K562 (cell line): ENCODE measurements around the gene COL1A2. TPM values are rescaled to one million over a fixed set of nuclear protein-coding genes. Genes with fewer than 3 reads are reported as not detected.

Source experiments
- ATAC-seq: fragments of 200-7000 bp; cut with Tn5 transposase; 3 replicates; pipeline ENCODE4 v1.9.1; 2020; ENCODE audit warnings: moderate library complexity
- BruUV-seq: library from RNA; stranded (reverse); fragments of 400-500 nt; replicated peaks from 2 replicates; lab custom pipeline; 2021; lab: Mats Ljungman, UMichigan
- CTCF ChIA-PET: fragments of 300-600 bp; formaldehyde crosslinking; extraction: SDS; loops from one replicate; lab custom pipeline; 2021; ENCODE audit warnings: low intra/inter-chr PET ratio; lab: Yijun Ruan, JAX
- POLR2A ChIA-PET: fragments of 300-600, 350-650 bp; sonication (Branson Sonifier 250); formaldehyde crosslinking; extraction: SDS; loops from one replicate; lab custom pipeline; 2021; ENCODE audit warnings: antibody characterized with exemption, inconsistent platforms; lab: Yijun Ruan, JAX
- DNase-seq, 4 experiments: peaks; one replicate each; pipeline versions ENCODE4 v3.0.0 to v3.0.0-alpha.2; 2011 to 2018; ENCODE audit warnings: low spot score in 3 of 4, mixed read lengths in 3 of 4; ENCODE audit errors: extremely low read depth in 1 of 4
- FAIRE-seq: peaks from 2 replicates; lab custom pipeline; 2011; peaks lifted over from hg19 to GRCh38; lab: Jason Lieb, UNC
- H2AFZ ChIP-seq: 2 replicates; pipeline ENCODE4 v1.6.0; 2011; ENCODE audit warnings: low read depth, low read length, control low read depth, inconsistent platforms
- H3K27ac ChIP-seq: fragments of 200-600 bp; 3 replicates; pipeline ENCODE4 v1.8.0; 2011; ENCODE audit warnings: low read depth, mild to moderate bottlenecking, control low read depth, inconsistent platforms, low read length, moderate library complexity, mixed read lengths; ENCODE audit errors: extremely low read depth
- H3K27me3 ChIP-seq, 2 experiments: fragments of 300-600 bp in 1 of 2; 2 replicates in 1 of 2; 3 replicates in 1 of 2; pipeline versions ENCODE4 v1.6.0 to v1.8.0; 2011; ENCODE audit warnings: inconsistent platforms in 2 of 2, low read length in 2 of 2, mild to moderate bottlenecking in 1 of 2, mixed read lengths in 1 of 2, moderate library complexity in 1 of 2; ENCODE audit not compliant: control insufficient read depth in 2 of 2, insufficient read depth in 2 of 2
- H3K36me3 ChIP-seq: fragments of 300-600 bp; 3 replicates; pipeline ENCODE4 v1.8.0; 2011; ENCODE audit warnings: mild to moderate bottlenecking, low read length, inconsistent platforms; ENCODE audit not compliant: control insufficient read depth, insufficient read depth
- H3K4me1 ChIP-seq, 2 experiments: fragments of 200-600 bp in 1 of 2; replicated peaks in 1 of 2; 2 replicates in 1 of 2; 3 replicates in 1 of 2; pipeline versions ENCODE4 v1.5.1 to v1.8.0; 2011; ENCODE audit warnings: inconsistent platforms in 2 of 2, low read length in 2 of 2, mild to moderate bottlenecking in 1 of 2, mixed read lengths in 1 of 2, moderate library complexity in 1 of 2; ENCODE audit not compliant: control insufficient read depth in 2 of 2, insufficient read depth in 2 of 2
- H3K4me2 ChIP-seq: 2 replicates; pipeline ENCODE4 v1.6.1; 2011; ENCODE audit warnings: low read length, control low read depth, inconsistent platforms, mixed read lengths; ENCODE audit not compliant: insufficient read depth
- H3K4me3 ChIP-seq: fragments of 200-600 bp; sonication (generic), shearing (Covaris generic); 2 replicates; pipeline ENCODE4 v1.5.1; 2016; ENCODE audit warnings: control low read depth, inconsistent platforms
- H3K79me2 ChIP-seq: fragments of 200-600 bp; 3 replicates; pipeline ENCODE4 v1.8.0; 2011; ENCODE audit warnings: low read length, inconsistent platforms; ENCODE audit not compliant: control insufficient read depth, insufficient read depth
- H3K9ac ChIP-seq, 2 experiments: 2 replicates each; pipeline versions ENCODE4 v1.6.0 to v1.6.1; 2011; ENCODE audit warnings: low read depth in 2 of 2, low read length in 2 of 2, control low read depth in 1 of 2, inconsistent platforms in 1 of 2, mild to moderate bottlenecking in 1 of 2, mixed read lengths in 1 of 2; ENCODE audit not compliant: insufficient read depth in 1 of 2
- H3K9me1 ChIP-seq: one replicate; pipeline ENCODE4 v1.6.0; 2011; ENCODE audit warnings: inconsistent platforms, mild to moderate bottlenecking, low read length, moderate library complexity; ENCODE audit not compliant: control insufficient read depth, insufficient read depth
- H3K9me3 ChIP-seq: replicated peaks from 2 replicates; pipeline ENCODE4 v1.5.1; 2011; ENCODE audit warnings: low read depth, low read length, inconsistent platforms; ENCODE audit not compliant: control insufficient read depth, insufficient read depth
- H4K20me1 ChIP-seq: replicated peaks from 2 replicates; pipeline ENCODE4 v1.6.1; 2011; ENCODE audit warnings: low read length, inconsistent platforms, mixed read lengths; ENCODE audit not compliant: control insufficient read depth, insufficient read depth
- CREB1 ChIP-seq, 2 experiments: sonication (generic) in 1 of 2; formaldehyde crosslinking in 1 of 2; IDR thresholded peaks; 2 replicates each; pipeline versions ENCODE4 v1.6.1 to v1.8.0; 2012 to 2022; ENCODE audit warnings: inconsistent platforms in 1 of 2, mild to moderate bottlenecking in 1 of 2, missing genetic modification reagents in 1 of 2, moderate library complexity in 1 of 2
- CUX1 ChIP-seq: fragments of 200-800 bp; sonication (Bioruptor generic); IDR thresholded peaks from 2 replicates; pipeline ENCODE4 v1.6.1; 2016; ENCODE audit warnings: missing genetic modification characterization, missing compliant biosample characterization
- HEY1 ChIP-seq: fragments of 250-450 bp; sonication (Bioruptor Pico); IDR thresholded peaks from 2 replicates; pipeline ENCODE4 v1.5.0; 2020; ENCODE audit warnings: mild to moderate bottlenecking, moderate library complexity, borderline replicate concordance
- IRF2 ChIP-seq: sonication (generic); formaldehyde crosslinking; IDR thresholded peaks from 2 replicates; pipeline ENCODE4 v1.8.1; 2022; ENCODE audit warnings: mild to moderate bottlenecking, missing genetic modification reagents
- NFYB ChIP-seq: IDR thresholded peaks from 2 replicates; pipeline ENCODE4 v1.6.1; 2011; ENCODE audit warnings: mild to moderate bottlenecking, moderate library complexity; ENCODE audit not compliant: insufficient read length; ENCODE audit errors: extremely low read depth
- NR0B1 ChIP-seq: fragments of 450-650 bp; IDR thresholded peaks from one replicate; pipeline ENCODE4 v1.6.1; 2018; ENCODE audit warnings: mild to moderate bottlenecking, moderate library complexity; ENCODE audit not compliant: partially characterized antibody
- RBM25 ChIP-seq: fragments of 200-400 bp; formaldehyde crosslinking; IDR thresholded peaks from 2 replicates; pipeline ENCODE4 v1.6.1; 2018; ENCODE audit warnings: low read length, low read depth, moderate library complexity; ENCODE audit not compliant: severe bottlenecking
- RFX1 ChIP-seq: fragments of 450-650 bp; IDR thresholded peaks from 2 replicates; pipeline ENCODE4 v1.6.1; 2016; ENCODE audit warnings: mild to moderate bottlenecking, moderate library complexity
- SP2 ChIP-seq: IDR thresholded peaks from 2 replicates; pipeline ENCODE4 v1.6.1; 2011; ENCODE audit warnings: mild to moderate bottlenecking, low read depth, low read length, moderate library complexity; ENCODE audit not compliant: poor library complexity, severe bottlenecking; ENCODE audit errors: extremely low read depth
- SPI1 ChIP-seq: IDR thresholded peaks from 2 replicates; pipeline ENCODE4 v1.6.1; 2011; ENCODE audit warnings: low read depth, low read length, control low read depth, borderline replicate concordance
- WHSC1 ChIP-seq: IDR thresholded peaks from one replicate; pipeline ENCODE4 v1.6.1; 2012; ENCODE audit warnings: low read length, control low read depth, inconsistent platforms
- XRCC4 ChIP-seq: IDR thresholded peaks from one replicate; pipeline ENCODE4 v1.6.1; 2011; ENCODE audit not compliant: insufficient read depth, insufficient read length; ENCODE audit errors: extremely low read depth
- YY1 ChIP-seq, 3 experiments: IDR thresholded peaks; 2 replicates each; pipeline ENCODE4 v1.6.1; 2011; ENCODE audit warnings: low read length in 2 of 3, mild to moderate bottlenecking in 2 of 3, moderate library complexity in 2 of 3, borderline replicate concordance in 1 of 3, control low read depth in 1 of 3, low read depth in 1 of 3; ENCODE audit not compliant: insufficient read depth in 3 of 3, insufficient replicate concordance in 2 of 3, control insufficient read depth in 1 of 3, insufficient read length in 1 of 3; ENCODE audit errors: extremely low read depth in 1 of 3
- ZFP30 ChIP-seq: fragments of 250-450 bp; sonication (Bioruptor Pico); IDR thresholded peaks from 2 replicates; pipeline ENCODE4 v1.8.0; 2022; ENCODE audit warnings: moderate library complexity, mild to moderate bottlenecking, inconsistent platforms, borderline replicate concordance
- ZNF165 ChIP-seq: fragments of 250-450 bp; sonication (Bioruptor Pico); IDR thresholded peaks from 2 replicates; pipeline ENCODE4 v1.4.0; 2020; ENCODE audit warnings: borderline replicate concordance
- WGBS: fragments of 100-300 bp; shearing (Covaris generic); methylation state at CpG from one replicate; pipeline ENCODE4 v1.1.6; 2016; ENCODE audit warnings: low coverage, mixed read lengths; ENCODE audit not compliant: insufficient coverage; ENCODE audit errors: missing lambda C conversion rate; 5-methylcytosine and 5-hydroxymethylcytosine counted together
- in situ Hi-C: fragments of 300-500 bp; cut with MboI; formaldehyde crosslinking; loops from 4 replicates; pipeline ENCODE4 v1.15.0; 2018; ENCODE audit warnings: inconsistent platforms, mixed read lengths
- intact Hi-C: fragments of 100-400 bp; cut with micrococcal nuclease; formaldehyde crosslinking; loops from 2 replicates; pipeline ENCODE4 v1.14.2; 2022
- polyA plus RNA-seq, 8 experiments: library from polyadenylated mRNA; depleted of rRNA in 4 of 8; stranded (reverse) in 5 of 8; unstranded in 3 of 8; fragments of >200 nt; fragmentation: Nextera tagmentation in 2 of 8; fragmentation: Illumina TruSeq in 1 of 8; extraction: Ambion mirVana in 2 of 8; extraction: Trizol in 1 of 8; gene quantifications; 2 replicates each; pipeline versions ENCODE4 v1.2.1 to v1.2.3, GENCODE V29; 2011 to 2014; ENCODE audit warnings: inconsistent platforms in 1 of 8, missing spikeins in 1 of 8
- total RNA-seq, 7 experiments: library from RNA; depleted of rRNA in 6 of 7; stranded (reverse); fragments of >200 nt in 6 of 7; fragmentation: Illumina TruSeq in 2 of 7; extraction: Trizol in 2 of 7; gene quantifications; 2 replicates each; pipeline versions ENCODE4 v1.2.1 to v1.2.3, GENCODE V29; 2011 to 2021; ENCODE audit warnings: low replicate concordance in 1 of 7

Gene COL1A2
- total and polyA plus RNA-seq, 9 of the 15 experiments (the other 6 are each of a cell fraction or from before 2014, with no cell fraction given) = 0.94 to 11.6 (median 1.7) TPM

GRCh38 chr7:94466516-94466915 lies 71.8 kb downstream of the COL1A2 start:
- no peaks in the 10 kb centered on the region for H3K36me3 ChIP-seq
- no peaks in the 10 kb centered on the region for H3K9me3 ChIP-seq
- ATAC-seq (no peak), FAIRE-seq (no peak), DNase-seq (no peak)
- no peak overlapping the region for H2AFZ ChIP-seq
- WGBS = 7% methylated on average over 1 of the region's 1 CpG
- H3K9ac ChIP-seq = no peak overlapping the region
- no peaks in the 10 kb centered on the region for H4K20me1 ChIP-seq
- H3K4me3 ChIP-seq = no peak overlapping the region
- CTCF ChIA-PET = no interaction called here
- no peak overlapping the region for H3K4me2 ChIP-seq
- no peaks in the 10 kb centered on the region for H3K4me1 ChIP-seq
- no TSS peak for BruUV-seq
- TF ChIP-seq CUX1 (CRISPR knock-in tag) = no peak
- TF ChIP-seq SP2 = no peak
- TF ChIP-seq YY1 (IDR thresholded peaks at IDR 0.05; ENCODE audit: borderline replicate concordance in 1 of 3, control insufficient read depth in 1 of 3, extremely low read depth in 1 of 3, insufficient read depth in 3 of 3, insufficient read length in 1 of 3, insufficient replicate concordance in 2 of 3, low read depth in 1 of 3, low read length in 2 of 3) = no peak
- TF ChIP-seq CREB1 (IDR thresholded peaks at IDR 0.05) = no peak
- TF ChIP-seq CREB1 (CRISPR knock-in tag; IDR thresholded peaks at IDR 0.05) = no peak
- no peak for TF ChIP-seq XRCC4
- no peak for TF ChIP-seq IRF2 (CRISPR knock-in tag)
- no peak for TF ChIP-seq HEY1 (CRISPR knock-in tag)
- no peak for TF ChIP-seq ZFP30
- no peak for TF ChIP-seq ZNF165 (CRISPR knock-in tag)
- TF ChIP-seq RBM25 = no peak
- no peak for TF ChIP-seq NFYB
- no peak for TF ChIP-seq NR0B1
- no peak for TF ChIP-seq RFX1
- TF ChIP-seq WHSC1 = no peak
- TF ChIP-seq SPI1 = no peak
- intact Hi-C loops (no loop called here), in situ Hi-C loops (no loop called here)
- no peak overlapping the region for H3K27ac ChIP-seq
- no peaks in the 10 kb centered on the region for H3K9me1 ChIP-seq
- no peaks in the 10 kb centered on the region for H3K79me2 ChIP-seq
- H3K27me3 ChIP-seq = no peaks in the 10 kb centered on the region
- POLR2A ChIA-PET = no interaction called here
